Stimulated activated naive CD8-positive, alpha-beta T cell treated with anti-CD3 and anti-CD28 coated beads, Interleukin-15, Interleukin-2, amounts not matched to agents 100 ng/mL and 50 ng/mL, for 24 hours (primary cell): Measurements from ENCODE around the gene NUDT3.

Experiments used
- H3K27ac Mint-ChIP-seq: one replicate; pipeline ENCODE4 v1.8.0; 2021; ENCODE audit warnings: mild to moderate bottlenecking, mixed read lengths
- H3K27me3 Mint-ChIP-seq: one replicate; pipeline ENCODE4 v1.8.0; 2021; ENCODE audit warnings: mixed read lengths
- H3K36me3 Mint-ChIP-seq: one replicate; pipeline ENCODE4 v1.8.0; 2021; ENCODE audit warnings: low read depth, mixed read lengths
- H3K4me1 Mint-ChIP-seq: one replicate; pipeline ENCODE4 v1.8.0; 2021; ENCODE audit warnings: low read depth, mixed read lengths
- H3K4me3 Mint-ChIP-seq: one replicate; pipeline ENCODE4 v1.8.0; 2021; ENCODE audit warnings: mild to moderate bottlenecking, mixed read lengths
- H3K9me3 Mint-ChIP-seq: one replicate; pipeline ENCODE4 v1.8.0; 2021; ENCODE audit warnings: mixed read lengths

NUDT3 gene

GRCh38 chr6:34295721-34296120 lies 96.7 kb downstream of the NUDT3 start:
- H3K27ac Mint-ChIP-seq: peak overlapping the region; percentile 77
- peaks cover 32% of the 10 kb centered on the region for H3K36me3 Mint-ChIP-seq
- H3K27me3 Mint-ChIP-seq: no peaks in the 10 kb centered on the region
- H3K4me3 Mint-ChIP-seq: peak overlapping the region; percentile 30
- H3K4me1 Mint-ChIP-seq: peaks cover 30% of the 10 kb centered on the region
- no peaks in the 10 kb centered on the region for H3K9me3 Mint-ChIP-seq

- Mint-ChIP-seq H3K9me3 (no peaks in the 10 kb centered on the region), H3K27me3 (no peaks in the 10 kb centered on the region), H3K4me3 (no peak overlapping the region), H3K4me1 (peaks cover 31% of the 10 kb centered on the region), H3K36me3 (peaks cover 48% of the 10 kb centered on the region), H3K27ac (no peak overlapping the region)
Observed at GRCh38 chr6:34292954-34293353, 99.5 kb downstream of the NUDT3 start.

- H3K27ac Mint-ChIP-seq: no peak overlapping the region
Observed at GRCh38 chr6:34289137-34289536, 103.3 kb downstream of the NUDT3 start.

GRCh38 chr6:34288581-34288980 lies 103.9 kb downstream of the NUDT3 start:
- Mint-ChIP-seq H3K9me3 (no peaks in the 10 kb centered on the region), H3K4me3 (no peak overlapping the region), H3K36me3 (peaks cover 61% of the 10 kb centered on the region), H3K27ac (peak overlapping the region; percentile 11), H3K4me1 (peaks cover 24% of the 10 kb centered on the region), H3K27me3 (no peaks in the 10 kb centered on the region)

More at GRCh38 chr6:34289137-34289536, 103.3 kb downstream of the NUDT3 start:
- H3K27me3 Mint-ChIP-seq: no peaks in the 10 kb centered on the region
- peaks cover 61% of the 10 kb centered on the region for H3K36me3 Mint-ChIP-seq
- no peaks in the 10 kb centered on the region for H3K9me3 Mint-ChIP-seq
- peaks cover 24% of the 10 kb centered on the region for H3K4me1 Mint-ChIP-seq
- H3K4me3 Mint-ChIP-seq: no peak overlapping the region

GRCh38 chr6:34285448-34286164 lies 106.9 kb downstream of the NUDT3 start:
- H3K4me3 Mint-ChIP-seq: no peak overlapping the region
- H3K27ac Mint-ChIP-seq: no peak overlapping the region
- no peaks in the 10 kb centered on the region for H3K9me3 Mint-ChIP-seq
- peaks cover 24% of the 10 kb centered on the region for H3K4me1 Mint-ChIP-seq
- H3K27me3 Mint-ChIP-seq: no peaks in the 10 kb centered on the region
- peaks cover 65% of the 10 kb centered on the region for H3K36me3 Mint-ChIP-seq

GRCh38 chr6:34284563-34285447 lies 107.7 kb downstream of the NUDT3 start:
- H3K36me3 Mint-ChIP-seq: peaks cover 70% of the 10 kb centered on the region
- no peak overlapping the region for H3K4me3 Mint-ChIP-seq
- no peak overlapping the region for H3K27ac Mint-ChIP-seq
- no peaks in the 10 kb centered on the region for H3K27me3 Mint-ChIP-seq
- H3K4me1 Mint-ChIP-seq: peaks cover 23% of the 10 kb centered on the region
- H3K9me3 Mint-ChIP-seq: no peaks in the 10 kb centered on the region

GRCh38 chr6:34281702-34282334 lies 110.7 kb downstream of the NUDT3 start:
- no peak overlapping the region for H3K27ac Mint-ChIP-seq
- H3K9me3 Mint-ChIP-seq: no peaks in the 10 kb centered on the region
- no peaks in the 10 kb centered on the region for H3K27me3 Mint-ChIP-seq
- H3K4me1 Mint-ChIP-seq: peaks cover 13% of the 10 kb centered on the region
- H3K4me3 Mint-ChIP-seq: no peak overlapping the region
- H3K36me3 Mint-ChIP-seq: peaks cover 62% of the 10 kb centered on the region

GRCh38 chr6:34280216-34280615 lies 112.3 kb downstream of the NUDT3 start:
- Mint-ChIP-seq H3K27ac (no peak overlapping the region), H3K36me3 (peaks cover 52% of the 10 kb centered on the region), H3K4me3 (no peak overlapping the region), H3K27me3 (no peaks in the 10 kb centered on the region), H3K4me1 (peaks cover 13% of the 10 kb centered on the region), H3K9me3 (no peaks in the 10 kb centered on the region)

GRCh38 chr6:34278833-34279232 lies 113.6 kb downstream of the NUDT3 start:
- H3K36me3 Mint-ChIP-seq: peaks cover 42% of the 10 kb centered on the region
- no peak overlapping the region for H3K27ac Mint-ChIP-seq
- H3K9me3 Mint-ChIP-seq: no peaks in the 10 kb centered on the region
- H3K4me1 Mint-ChIP-seq: peaks cover 10% of the 10 kb centered on the region
- H3K4me3 Mint-ChIP-seq: no peak overlapping the region
- no peaks in the 10 kb centered on the region for H3K27me3 Mint-ChIP-seq

- no peak overlapping the region for H3K27ac Mint-ChIP-seq
- no peaks in the 10 kb centered on the region for H3K27me3 Mint-ChIP-seq
- no peak overlapping the region for H3K4me3 Mint-ChIP-seq
- no peaks in the 10 kb centered on the region for H3K9me3 Mint-ChIP-seq
- peaks cover 37% of the 10 kb centered on the region for H3K36me3 Mint-ChIP-seq
- H3K4me1 Mint-ChIP-seq: peaks cover 14% of the 10 kb centered on the region
Observed at GRCh38 chr6:34277763-34278112, 114.7 kb downstream of the NUDT3 start.

- Mint-ChIP-seq H3K4me1 (peaks cover 18% of the 10 kb centered on the region), H3K4me3 (no peak overlapping the region), H3K27ac (no peak overlapping the region), H3K36me3 (peaks cover 31% of the 10 kb centered on the region), H3K27me3 (no peaks in the 10 kb centered on the region), H3K9me3 (no peaks in the 10 kb centered on the region)
Observed at GRCh38 chr6:34276881-34277762, 115.3 kb downstream of the NUDT3 start.

- no peak overlapping the region for H3K27ac Mint-ChIP-seq
- H3K9me3 Mint-ChIP-seq: no peaks in the 10 kb centered on the region
- peaks cover 18% of the 10 kb centered on the region for H3K4me1 Mint-ChIP-seq
- no peaks in the 10 kb centered on the region for H3K27me3 Mint-ChIP-seq
- peaks cover 23% of the 10 kb centered on the region for H3K36me3 Mint-ChIP-seq
- no peak overlapping the region for H3K4me3 Mint-ChIP-seq
Observed at GRCh38 chr6:34276191-34276590, 116.3 kb downstream of the NUDT3 start.

GRCh38 chr6:34275128-34275804 lies 117.2 kb downstream of the NUDT3 start:
- Mint-ChIP-seq H3K4me1 (peaks cover 18% of the 10 kb centered on the region), H3K9me3 (no peaks in the 10 kb centered on the region), H3K36me3 (peaks cover 15% of the 10 kb centered on the region), H3K27ac (no peak overlapping the region), H3K4me3 (no peak overlapping the region), H3K27me3 (no peaks in the 10 kb centered on the region)

GRCh38 chr6:34274129-34274528 lies 118.3 kb downstream of the NUDT3 start:
- no peaks in the 10 kb centered on the region for H3K27me3 Mint-ChIP-seq

More at GRCh38 chr6:34274129-34274528, 118.3 kb downstream of the NUDT3 start:
- Mint-ChIP-seq H3K4me1 (peaks cover 23% of the 10 kb centered on the region), H3K36me3 (peaks cover 5% of the 10 kb centered on the region), H3K4me3 (no peak overlapping the region), H3K27ac (no peak overlapping the region), H3K9me3 (no peaks in the 10 kb centered on the region)
